Coronary artery (tissue), 2 donors: ENCODE data around the gene CKAP4.

Experiments
- DNase-seq: peaks from one replicate; pipeline ENCODE4 v3.0.0-alpha.2; 2017; ENCODE audit warnings: low spot score
- H3K27ac ChIP-seq, 2 donors: fragments of 200-600 bp; sonication (generic); one replicate each; pipeline ENCODE4 v1.5.1; 2016 to 2019
- H3K4me3 ChIP-seq: fragments of 200-600 bp; sonication (generic); 2 replicates; pipeline ENCODE4 v1.5.1; 2016; ENCODE audit warnings: mild to moderate bottlenecking, moderate library complexity
- CTCF ChIP-seq: fragments of 200-600 bp; sonication (generic); IDR thresholded peaks from one replicate; pipeline ENCODE4 v1.5.1; 2019; ENCODE audit warnings: antibody characterized with exemption

The CKAP4 gene

GRCh38 chr12:106274012-106274411 is 26.2 kb upstream of the CKAP4 start:
- TF ChIP-seq CTCF, result no peak
- no peak overlapping the region for H3K27ac ChIP-seq
- no peak overlapping the region for H3K4me3 ChIP-seq
- no peak for DNase-seq

DNA sequence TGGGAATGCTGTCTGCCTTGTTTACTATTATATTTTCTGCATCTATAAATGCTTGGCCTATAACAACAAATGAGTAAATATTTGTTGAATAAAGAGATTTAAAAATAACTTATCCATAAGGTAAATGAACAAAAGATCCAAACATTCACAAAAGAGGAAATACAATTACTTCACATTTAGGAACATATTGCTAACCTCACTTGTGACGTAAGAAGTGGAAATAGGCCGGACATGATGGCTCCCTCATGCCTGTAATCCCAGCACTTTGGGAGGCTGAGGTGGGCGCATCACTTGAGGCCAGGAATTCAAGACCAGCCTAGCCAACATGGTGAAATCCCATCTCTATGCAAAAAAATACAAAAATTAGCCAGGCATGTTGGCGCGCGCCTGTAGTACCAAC is 25.7 kb upstream of the CKAP4 start:
- Histone ChIP-seq H3K4me3 (no peak overlapping the region), H3K27ac (no peak overlapping the region)
- no peak for DNase-seq
- TF ChIP-seq CTCF, result no peak

DNA sequence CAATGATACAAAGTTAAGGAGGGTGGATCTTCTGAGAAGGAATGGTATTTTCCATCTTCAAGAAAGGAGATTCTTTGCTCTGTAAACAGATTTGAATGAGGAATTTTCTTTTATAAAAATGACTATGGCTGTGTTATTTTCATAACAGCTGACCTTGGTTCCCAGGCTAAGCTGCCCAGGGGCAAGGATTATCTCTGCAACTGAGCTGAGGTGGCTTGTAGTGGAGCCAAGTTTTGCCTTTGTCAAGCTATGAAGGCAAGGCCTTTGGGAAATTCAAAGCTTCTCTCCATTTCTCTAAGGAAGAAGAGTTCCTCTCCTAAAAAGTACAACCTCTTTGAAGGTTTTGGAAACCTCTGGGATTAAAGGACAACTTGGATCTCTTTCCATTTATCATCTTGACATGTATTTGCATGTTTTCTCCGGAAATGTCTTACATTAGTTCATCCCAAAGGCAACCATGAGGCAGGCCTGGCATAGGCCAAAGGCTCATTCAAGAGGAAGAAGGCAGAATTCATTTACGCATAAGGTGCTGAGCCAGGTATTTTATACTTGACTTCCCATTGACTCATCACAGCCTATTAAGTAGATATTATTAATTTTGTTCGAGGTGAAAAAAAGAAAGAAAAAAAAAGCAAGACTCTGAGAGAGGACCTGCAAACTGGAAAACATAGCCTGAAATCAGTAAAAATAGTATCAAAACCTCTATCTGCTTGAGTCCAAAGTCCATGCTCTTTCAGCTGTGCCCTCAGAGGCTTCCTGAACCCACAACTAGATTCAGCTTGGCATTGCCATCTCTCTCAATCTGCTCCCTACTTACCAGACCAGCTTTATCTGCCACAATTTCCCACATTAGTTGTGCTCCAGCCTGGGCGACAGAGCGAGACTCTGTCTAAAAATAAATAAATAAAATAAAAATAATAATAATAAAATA is 24.0 kb upstream of the CKAP4 start:
- no peak for DNase-seq

GRCh38 chr12:106269150-106269771 is 21.4 kb upstream of the CKAP4 start:
- no peak overlapping the region for H3K27ac ChIP-seq
- no peak overlapping the region for H3K4me3 ChIP-seq
- TF ChIP-seq CTCF, result no peak
- no peak for DNase-seq

More for the DNA sequence above, 24.0 kb upstream of the CKAP4 start:
- H3K4me3 ChIP-seq, result no peak overlapping the region
- H3K27ac ChIP-seq, result no peak overlapping the region
- TF ChIP-seq CTCF, result no peak

DNA sequence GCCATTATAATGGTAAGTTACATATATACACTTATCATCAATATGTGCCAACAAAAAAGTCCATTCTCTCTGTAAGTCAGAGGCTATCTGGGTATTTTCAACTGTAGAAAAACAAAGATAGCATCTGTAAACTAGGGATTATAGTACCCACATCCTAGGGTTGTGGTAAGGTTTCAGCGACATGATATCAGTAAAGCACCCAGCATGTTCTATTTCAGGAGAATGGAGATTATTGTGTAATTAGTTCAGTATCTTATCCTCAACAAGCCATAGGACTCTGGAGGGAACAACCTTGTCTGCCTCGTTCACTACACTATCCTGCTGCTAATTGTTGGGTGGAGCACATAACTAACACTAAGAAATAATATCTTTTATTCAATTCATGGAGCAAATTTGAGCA is 19.7 kb upstream of the CKAP4 start:
- Histone ChIP-seq H3K27ac (no peak overlapping the region), H3K4me3 (no peak overlapping the region)
- no peak for DNase-seq
- TF ChIP-seq CTCF, result no peak

- H3K27ac ChIP-seq, result no peak overlapping the region
- no peak overlapping the region for H3K4me3 ChIP-seq
- no peak for DNase-seq
- no peak for TF ChIP-seq CTCF
Measured at GRCh38 chr12:106265116-106265515, 17.3 kb upstream of the CKAP4 start.

GRCh38 chr12:106258935-106259334 is 11.1 kb upstream of the CKAP4 start:
- no peak for DNase-seq
- Histone ChIP-seq H3K27ac (no peak overlapping the region), H3K4me3 (no peak overlapping the region)
- TF ChIP-seq CTCF, result no peak
